HepG2 (cell line): ENCODE data around the gene CDK8. TPM values are rescaled to one million over a fixed set of nuclear protein-coding genes. Genes with fewer than 3 reads are reported as not detected.

Experiments used
- ATAC-seq: fragments of 200-7000 bp; cut with Tn5 transposase; 3 replicates; pipeline ENCODE4 v1.9.1; 2020; ENCODE audit warnings: mild to moderate bottlenecking, moderate library complexity
- BruUV-seq: library from RNA; stranded (reverse); fragments of 400-500 nt; replicated peaks from 2 replicates; lab custom pipeline; 2021; lab: Mats Ljungman, UMichigan
- CTCF ChIA-PET: fragments of 300-600 bp; formaldehyde crosslinking; extraction: SDS; loops from one replicate; lab custom pipeline; 2021; ENCODE audit warnings: low total read pairs, inconsistent platforms, low intra/inter-chr PET ratio; lab: Yijun Ruan, JAX
- POLR2A ChIA-PET: fragments of 350-600 bp; sonication (Branson Sonifier 250); formaldehyde crosslinking; loops from one replicate; lab custom pipeline; 2020; ENCODE audit warnings: antibody characterized with exemption, inconsistent platforms; lab: Yijun Ruan, JAX
- DNase-seq: peaks from one replicate; pipeline ENCODE4 v3.0.0-alpha.2; 2015; ENCODE audit warnings: low spot score
- FAIRE-seq: peaks from 3 replicates; lab custom pipeline; 2011; peaks lifted over from hg19 to GRCh38; lab: Jason Lieb, UNC
- H2AFZ ChIP-seq: one replicate; pipeline ENCODE4 v1.6.1; 2011; ENCODE audit warnings: low read length, inconsistent platforms
- H3K27ac ChIP-seq: fragments of 300-600 bp; 3 replicates; pipeline ENCODE4 v1.8.0; 2011; ENCODE audit warnings: mixed run types, mild to moderate bottlenecking, mixed read lengths, low read length, inconsistent platforms; ENCODE audit not compliant: insufficient read depth; ENCODE audit errors: extremely low read length
- H3K27me3 ChIP-seq, 2 experiments: fragments of 200-600 bp in 1 of 2; 2 replicates in 1 of 2; 3 replicates in 1 of 2; pipeline versions ENCODE4 v1.6.0 to v1.8.0; 2011; ENCODE audit warnings: low read length in 2 of 2, mild to moderate bottlenecking in 2 of 2, moderate library complexity in 2 of 2, inconsistent platforms in 1 of 2; ENCODE audit not compliant: insufficient read depth in 2 of 2, control insufficient read depth in 1 of 2
- H3K36me3 ChIP-seq, 2 experiments: fragments of 200-600 bp in 1 of 2; replicated peaks in 1 of 2; 2 replicates in 1 of 2; 3 replicates in 1 of 2; pipeline versions ENCODE4 v1.5.1 to v1.8.0; 2011; ENCODE audit warnings: low read length in 2 of 2, inconsistent platforms in 1 of 2; ENCODE audit not compliant: insufficient read depth in 2 of 2, control insufficient read depth in 1 of 2
- H3K4me1 ChIP-seq: 2 replicates; pipeline ENCODE4 v1.5.1; 2012; ENCODE audit warnings: low read length, inconsistent platforms; ENCODE audit not compliant: insufficient read depth
- H3K4me2 ChIP-seq: 2 replicates; pipeline ENCODE4 v1.6.0; 2011; ENCODE audit warnings: low read depth, low read length, inconsistent platforms
- H3K4me3 ChIP-seq, 3 experiments: fragments of 200-600 bp in 1 of 3; sonication (generic), shearing (Covaris generic) in 1 of 3; replicated peaks in 1 of 3; 2 replicates each; pipeline ENCODE4 v1.5.1; 2011 to 2016; ENCODE audit warnings: low read length in 3 of 3, inconsistent platforms in 2 of 3, low read depth in 2 of 3, mild to moderate bottlenecking in 2 of 3, control low read depth in 1 of 3, mixed read lengths in 1 of 3; ENCODE audit not compliant: insufficient read depth in 1 of 3
- H3K79me2 ChIP-seq: one replicate; pipeline ENCODE4 v1.6.1; 2011; ENCODE audit warnings: low read length, inconsistent platforms; ENCODE audit not compliant: insufficient read depth
- H3K9ac ChIP-seq: 2 replicates; pipeline ENCODE4 v1.6.0; 2011; ENCODE audit warnings: mild to moderate bottlenecking, low read depth, low read length, inconsistent platforms; ENCODE audit not compliant: insufficient read depth
- H3K9me3 ChIP-seq: 2 replicates; pipeline ENCODE4 v1.5.1; 2012; ENCODE audit warnings: mild to moderate bottlenecking, low read length
- H4K20me1 ChIP-seq: 2 replicates; pipeline ENCODE4 v1.6.0; 2011; ENCODE audit warnings: inconsistent platforms, mild to moderate bottlenecking, low read length, moderate library complexity; ENCODE audit not compliant: insufficient read depth
- CTCF ChIP-seq: sonication (generic); formaldehyde crosslinking; IDR thresholded peaks from 2 replicates; pipeline ENCODE4 v1.5.0; 2020; ENCODE audit warnings: mild to moderate bottlenecking, missing genetic modification reagents, moderate library complexity
- FOXA3 ChIP-seq: IDR thresholded peaks from 2 replicates; pipeline ENCODE4 v1.6.1; 2016; ENCODE audit warnings: missing genetic modification reagents, missing compliant biosample characterization
- ZNF512B ChIP-seq: sonication (generic); formaldehyde crosslinking; IDR thresholded peaks from 2 replicates; pipeline ENCODE4 v1.5.1; 2020; ENCODE audit warnings: missing genetic modification reagents, mild to moderate bottlenecking, borderline replicate concordance
- WGBS: methylation state at CpG from one replicate; pipeline ENCODE4 v1.1.6; 2017; ENCODE audit warnings: low lambda C conversion rate; 5-methylcytosine and 5-hydroxymethylcytosine counted together
- in situ Hi-C: cut with HindIII; loops from 2 replicates; pipeline ENCODE4 v1.10.0; 2017; ENCODE audit warnings: low pct_unique_long_range_greater_than_20kb; ENCODE audit not compliant: extremely low pct_ligation_motif_present
- intact Hi-C: fragments of 100-400 bp; cut with micrococcal nuclease; formaldehyde crosslinking; loops from one replicate; pipeline ENCODE4 v1.10.0; 2022; ENCODE audit not compliant: unreplicated experiment
- polyA plus RNA-seq, 8 experiments: library from polyadenylated mRNA; depleted of rRNA in 3 of 8; stranded (reverse) in 7 of 8; unstranded in 1 of 8; fragments of >200 nt; fragmentation: Illumina TruSeq in 4 of 8; extraction: Trizol in 4 of 8; gene quantifications; 2 replicates each; pipeline versions ENCODE4 v1.2.1 to v1.2.3, GENCODE V29; 2011 to 2016; ENCODE audit warnings: low read depth in 4 of 8, missing spikeins in 1 of 8, mixed read lengths in 1 of 8; ENCODE audit not compliant: insufficient read depth in 1 of 8
- total RNA-seq, 5 experiments: library from RNA; depleted of rRNA; stranded (reverse); fragments of >200 nt; fragmentation: Illumina TruSeq; extraction: Trizol; gene quantifications; 2 replicates each; pipeline ENCODE4 v1.2.3, GENCODE V29; 2016; ENCODE audit warnings: low read depth in 1 of 5

CDK8 gene
- total and polyA plus RNA-seq, 2 of the 13 experiments (the other 11 are each of a cell fraction or from before 2014, with no cell fraction given): 15.8 to 16.4 TPM

- H3K4me3 ChIP-seq: peak overlapping the region; percentile 80 to 91 (median 90); a peak in 5 of 6 replicates
- ChIA-PET POLR2A (interaction anchor here (1.4 kb wide), 1 partner anchor 69 kb away, joined by 4 read pairs; no protein-coding TSS in a partner anchor), CTCF (no interaction called here)
- H3K27ac ChIP-seq: no peak overlapping the region
- DNase-seq: peak; percentile 20
- 2% methylated on average over 10 of the region's 10 CpGs for WGBS
- in situ Hi-C loops (no loop called here), intact Hi-C loops (loop anchor here (2.0 kb wide), 1 partner anchor 35 kb away; no protein-coding TSS in a partner anchor)
- H3K27me3 ChIP-seq: no peaks in the 10 kb centered on the region; a peak in 1 of 5 replicates
- H3K79me2 ChIP-seq: peaks cover 63% of the 10 kb centered on the region
- peaks cover 38% of the 10 kb centered on the region for H3K4me1 ChIP-seq
- peaks cover 23% of the 10 kb centered on the region; the same call in 1 of the 2 replicates for H4K20me1 ChIP-seq
- no peak overlapping the region for H2AFZ ChIP-seq
- no peak for FAIRE-seq
- no peaks in the 10 kb centered on the region for H3K9me3 ChIP-seq
- no peak for ATAC-seq
- H3K36me3 ChIP-seq: no peaks in the 10 kb centered on the region
- H3K4me2 ChIP-seq: peak overlapping the region; percentile 88
- BruUV-seq: TSS peak; percentile 61
- TF ChIP-seq ZNF512B: no peak
- TF ChIP-seq FOXA3: 0 out of 2 replicates have a peak, but pooled peaks have one; percentile 6
- TF ChIP-seq CTCF (CRISPR knock-in tag): 0 out of 2 replicates have a peak, but pooled peaks have one; percentile 15
- H3K9ac ChIP-seq: peak overlapping the region; percentile 80
Observed at GRCh38 chr13:26255691-26256277, 1.9 kb downstream of the CDK8 start.
